Activated gamma-delta T cell treated with anti-CD3 and anti-CD28 coated beads, Interleukin-2, amount 50 U/mL, for 16 hours (primary cell): Measurements from ENCODE around the gene EHD3.

Experiments used
- DNase-seq: peaks from one replicate; pipeline ENCODE4 v3.0.0-alpha.2; 2020; ENCODE audit warnings: low read depth

EHD3 gene

GRCh38 chr2:31233741-31234682 lies at the start of gene EHD3:
EHD3 (plus strand) TSS chr2:31234152; CDS start chr2:31234622, 470 bp downstream.
- DNase-seq = peak; percentile 61

- no peak for DNase-seq
Observed at GRCh38 chr2:31187166-31187565, 46.8 kb upstream of the EHD3 start.

GRCh38 chr2:31188131-31188530 lies 45.8 kb upstream of the EHD3 start:
- DNase-seq = no peak

- DNase-seq = no peak
Observed at GRCh38 chr2:31189141-31189540, 44.8 kb upstream of the EHD3 start.

GRCh38 chr2:31190188-31190587 lies 43.8 kb upstream of the EHD3 start:
- no peak for DNase-seq

GRCh38 chr2:31191931-31192330 lies 42.0 kb upstream of the EHD3 start:
- no peak for DNase-seq

GRCh38 chr2:31192396-31192795 lies 41.6 kb upstream of the EHD3 start:
- no peak for DNase-seq

GRCh38 chr2:31192851-31193392 lies 41.0 kb upstream of the EHD3 start:
- DNase-seq = no peak

GRCh38 chr2:31193806-31194205 lies 40.1 kb upstream of the EHD3 start:
- DNase-seq = no peak

GRCh38 chr2:31196622-31197021 lies 37.3 kb upstream of the EHD3 start:
- DNase-seq = no peak

- DNase-seq = no peak
Observed at GRCh38 chr2:31197166-31197565, 36.8 kb upstream of the EHD3 start.

GRCh38 chr2:31197669-31198068 lies 36.3 kb upstream of the EHD3 start:
- no peak for DNase-seq

- DNase-seq = no peak
Observed at GRCh38 chr2:31199206-31199605, 34.7 kb upstream of the EHD3 start.

GRCh38 chr2:31200972-31201371 lies 33.0 kb upstream of the EHD3 start:
- no peak for DNase-seq

GRCh38 chr2:31202041-31202440 lies 31.9 kb upstream of the EHD3 start:
- no peak for DNase-seq

- no peak for DNase-seq
Observed at GRCh38 chr2:31202833-31203232, 31.1 kb upstream of the EHD3 start.

- no peak for DNase-seq
Observed at GRCh38 chr2:31203916-31204315, 30.0 kb upstream of the EHD3 start.

GRCh38 chr2:31204783-31205182 lies 29.2 kb upstream of the EHD3 start:
- no peak for DNase-seq

- no peak for DNase-seq
Observed at GRCh38 chr2:31205186-31205585, 28.8 kb upstream of the EHD3 start.

- DNase-seq = no peak
Observed at GRCh38 chr2:31205613-31206012, 28.3 kb upstream of the EHD3 start.

- no peak for DNase-seq
Observed at GRCh38 chr2:31207790-31208189, 26.2 kb upstream of the EHD3 start.

GRCh38 chr2:31208240-31208639 lies 25.7 kb upstream of the EHD3 start:
- no peak for DNase-seq
